Measurements from ENCODE around the gene CROCC2.

CROCC2 gene

DNA sequence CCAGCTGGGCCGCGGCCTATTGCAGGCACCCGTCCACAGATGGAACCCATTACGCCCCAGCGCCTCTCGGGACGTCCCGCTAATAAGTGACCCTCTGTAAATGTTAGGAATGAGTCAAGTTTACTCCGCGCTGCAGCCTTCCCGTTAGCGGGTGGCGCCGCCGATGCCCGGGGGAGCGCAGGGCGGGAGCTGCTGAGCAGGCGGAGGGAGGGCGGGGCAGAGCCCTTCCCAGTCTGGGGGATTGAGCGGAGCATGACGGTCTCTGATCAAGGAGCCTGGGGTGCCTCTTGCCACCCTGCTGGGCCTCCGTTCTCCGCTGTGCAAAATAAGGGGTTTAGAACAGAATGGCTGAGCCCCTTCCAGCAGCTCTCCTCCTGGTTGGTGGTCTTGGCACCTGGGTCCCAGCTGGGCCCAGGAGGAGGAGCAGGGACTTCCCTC is 10.5 kb downstream of the CROCC2 start:
- H3K4me3 ChIP-seq (ENCODE audit: low read depth, low read length): no peak overlapping the region
- no peak for DNase-seq (ENCODE audit: low read depth)
- TF ChIP-seq, protein P1, sequence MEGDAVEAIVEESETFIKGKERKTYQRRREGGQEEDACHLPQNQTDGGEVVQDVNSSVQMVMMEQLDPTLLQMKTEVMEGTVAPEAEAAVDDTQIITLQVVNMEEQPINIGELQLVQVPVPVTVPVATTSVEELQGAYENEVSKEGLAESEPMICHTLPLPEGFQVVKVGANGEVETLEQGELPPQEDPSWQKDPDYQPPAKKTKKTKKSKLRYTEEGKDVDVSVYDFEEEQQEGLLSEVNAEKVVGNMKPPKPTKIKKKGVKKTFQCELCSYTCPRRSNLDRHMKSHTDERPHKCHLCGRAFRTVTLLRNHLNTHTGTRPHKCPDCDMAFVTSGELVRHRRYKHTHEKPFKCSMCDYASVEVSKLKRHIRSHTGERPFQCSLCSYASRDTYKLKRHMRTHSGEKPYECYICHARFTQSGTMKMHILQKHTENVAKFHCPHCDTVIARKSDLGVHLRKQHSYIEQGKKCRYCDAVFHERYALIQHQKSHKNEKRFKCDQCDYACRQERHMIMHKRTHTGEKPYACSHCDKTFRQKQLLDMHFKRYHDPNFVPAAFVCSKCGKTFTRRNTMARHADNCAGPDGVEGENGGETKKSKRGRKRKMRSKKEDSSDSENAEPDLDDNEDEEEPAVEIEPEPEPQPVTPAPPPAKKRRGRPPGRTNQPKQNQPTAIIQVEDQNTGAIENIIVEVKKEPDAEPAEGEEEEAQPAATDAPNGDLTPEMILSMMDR (IDR thresholded peaks at IDR 0.05; ENCODE audit: insufficient read depth, low read depth, low read length, missing control alignments): no peak

DNA sequence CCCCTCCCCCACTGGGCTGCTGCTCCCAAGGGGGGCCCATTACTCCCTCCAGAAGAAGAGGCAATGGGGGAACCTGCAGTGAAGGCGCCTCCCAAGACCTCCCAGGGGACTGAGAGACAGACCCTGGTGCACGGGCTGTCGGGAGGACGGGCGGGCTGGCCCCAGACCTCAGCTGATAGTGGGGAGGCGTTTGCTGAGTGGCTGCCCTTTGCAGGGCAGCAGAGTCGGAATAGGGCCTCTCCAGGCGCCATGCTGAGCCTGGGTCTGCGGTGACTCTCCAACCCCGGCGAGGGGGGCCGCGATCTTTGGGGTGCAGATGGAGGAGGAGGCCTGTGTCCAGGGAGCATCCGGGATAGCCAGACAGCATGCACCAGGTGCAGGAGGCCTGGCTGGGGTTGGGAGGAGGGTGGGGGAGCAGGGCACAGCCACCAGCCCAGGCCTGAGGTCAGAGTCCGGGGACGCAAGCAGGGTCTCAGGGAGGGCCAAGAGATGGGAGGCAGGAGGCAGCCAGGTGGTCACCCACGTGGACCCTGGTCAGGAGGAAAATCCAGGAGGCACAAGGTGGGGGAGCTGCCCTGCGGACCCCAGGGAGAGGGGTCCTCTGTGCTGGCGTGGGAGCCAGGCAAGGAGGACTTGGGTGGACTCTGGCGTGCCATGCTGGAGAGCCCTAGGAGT is 11.0 kb downstream of the CROCC2 start:
- TF ChIP-seq, protein P1 (IDR thresholded peaks at IDR 0.05; ENCODE audit: insufficient read depth, low read depth, low read length, missing control alignments): no peak
- no peak for DNase-seq (ENCODE audit: low read depth)
- no peak overlapping the region for H3K4me3 ChIP-seq (ENCODE audit: low read depth, low read length)

DNA sequence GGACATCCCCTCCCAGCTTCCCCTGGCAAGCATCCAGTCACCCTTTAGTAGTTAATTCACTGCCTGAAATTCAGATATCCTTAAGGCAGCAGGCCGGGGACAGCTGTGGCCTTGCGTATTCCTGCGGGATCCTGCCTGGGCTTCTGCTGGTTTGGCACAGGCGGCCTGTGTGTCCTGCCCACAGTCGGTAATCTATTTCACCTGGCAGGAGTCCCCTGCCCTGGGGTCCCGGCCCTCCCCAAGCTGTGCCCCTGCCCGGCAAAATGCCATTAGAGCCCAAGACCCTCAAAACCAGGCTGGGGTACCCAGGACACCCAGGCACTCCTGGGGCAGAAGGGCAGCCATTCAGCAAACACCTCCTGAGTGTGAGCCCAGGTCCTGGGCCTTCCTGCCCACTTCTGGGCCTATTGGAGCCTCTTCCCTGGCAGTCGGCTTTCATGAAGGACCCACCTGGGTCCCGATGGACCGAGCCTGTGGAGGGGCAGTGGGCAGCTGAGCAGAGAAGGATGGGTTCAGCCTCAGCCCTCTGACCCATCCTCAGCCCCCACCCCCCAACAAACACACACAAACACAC is 11.6 kb downstream of the CROCC2 start:
- TF ChIP-seq, protein P1 (IDR thresholded peaks at IDR 0.05; ENCODE audit: insufficient read depth, low read depth, low read length, missing control alignments): no peak
- no peak overlapping the region for H3K4me3 ChIP-seq (ENCODE audit: low read depth, low read length)
- DNase-seq (ENCODE audit: low read depth): no peak

DNA sequence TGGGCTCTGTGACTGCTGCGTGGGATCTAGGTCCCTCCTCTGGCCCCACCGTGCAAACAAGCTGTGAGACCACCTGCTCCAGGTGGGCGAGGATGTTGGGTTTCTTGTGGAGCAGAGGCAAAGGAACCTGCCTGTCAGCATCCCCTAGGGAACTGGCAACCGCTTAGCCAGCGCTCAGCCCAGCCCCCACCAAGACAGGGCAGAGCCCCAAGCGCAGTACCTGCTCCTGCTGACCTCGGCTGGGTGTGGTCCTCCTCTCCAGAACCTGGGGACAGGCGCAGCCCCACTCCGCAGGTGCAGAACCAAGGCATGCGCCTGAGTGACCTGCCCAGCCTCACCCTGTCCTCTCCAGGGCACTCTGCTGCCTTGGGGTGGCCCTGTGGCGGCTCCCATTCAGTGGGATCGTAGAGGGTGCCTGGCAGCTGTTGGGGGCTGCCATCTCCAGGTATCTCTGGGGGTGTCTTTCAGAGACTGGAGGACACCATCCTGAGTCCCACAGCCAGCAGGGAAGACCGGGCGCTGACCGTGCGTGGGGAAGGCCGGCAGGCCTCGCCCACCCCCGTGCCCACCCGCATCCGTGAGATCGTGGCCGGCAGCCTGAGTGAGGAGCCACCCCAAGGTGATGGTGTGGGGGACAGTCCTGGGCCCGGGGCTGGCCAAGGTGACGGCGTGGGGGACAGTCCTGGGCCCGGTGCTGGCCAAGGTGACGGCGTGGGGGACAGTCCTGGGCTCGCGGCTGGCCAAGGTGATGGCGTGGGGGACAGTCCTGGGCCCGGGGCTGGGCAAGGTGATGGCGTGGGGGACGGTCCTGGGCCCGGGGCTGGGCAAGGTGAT is 12.3 kb downstream of the CROCC2 start:
- TF ChIP-seq, protein P1 (IDR thresholded peaks at IDR 0.05; ENCODE audit: insufficient read depth, low read depth, low read length, missing control alignments): no peak
- H3K4me3 ChIP-seq (ENCODE audit: low read depth, low read length): no peak overlapping the region
- no peak for DNase-seq (ENCODE audit: low read depth)

DNA sequence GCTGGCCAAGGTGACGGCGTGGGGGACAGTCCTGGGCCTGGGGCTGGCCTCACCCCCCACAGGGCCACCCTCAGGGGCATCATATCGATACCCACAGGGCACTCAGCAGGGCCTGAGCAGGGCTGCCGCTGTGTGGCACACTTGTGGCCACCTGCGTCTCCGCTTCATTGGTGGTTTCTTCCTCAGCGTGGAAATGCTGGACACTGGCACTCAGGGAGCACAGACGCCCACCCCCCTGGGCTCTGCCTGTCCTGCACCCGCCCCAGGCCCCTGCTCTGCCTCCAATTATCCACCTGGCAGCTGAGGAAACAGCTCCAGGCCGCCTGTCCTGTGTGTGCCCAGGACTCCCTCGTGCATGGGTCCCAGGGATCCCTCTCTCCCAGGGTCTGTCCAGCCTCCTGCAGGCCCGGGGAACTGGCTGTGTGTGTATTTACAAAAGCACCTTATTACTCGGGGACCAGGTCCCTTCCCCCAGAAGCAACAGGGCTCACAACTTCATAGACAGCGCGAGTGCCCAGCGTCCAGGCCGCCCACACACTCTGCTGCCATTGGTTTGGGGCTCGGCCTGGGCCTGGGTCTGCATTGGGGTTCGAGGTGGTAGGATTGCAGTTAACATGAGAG is 13.1 kb downstream of the CROCC2 start:
- DNase-seq (ENCODE audit: low read depth): no peak
- TF ChIP-seq, protein P1 (IDR thresholded peaks at IDR 0.05; ENCODE audit: insufficient read depth, low read depth, low read length, missing control alignments): no peak

DNA sequence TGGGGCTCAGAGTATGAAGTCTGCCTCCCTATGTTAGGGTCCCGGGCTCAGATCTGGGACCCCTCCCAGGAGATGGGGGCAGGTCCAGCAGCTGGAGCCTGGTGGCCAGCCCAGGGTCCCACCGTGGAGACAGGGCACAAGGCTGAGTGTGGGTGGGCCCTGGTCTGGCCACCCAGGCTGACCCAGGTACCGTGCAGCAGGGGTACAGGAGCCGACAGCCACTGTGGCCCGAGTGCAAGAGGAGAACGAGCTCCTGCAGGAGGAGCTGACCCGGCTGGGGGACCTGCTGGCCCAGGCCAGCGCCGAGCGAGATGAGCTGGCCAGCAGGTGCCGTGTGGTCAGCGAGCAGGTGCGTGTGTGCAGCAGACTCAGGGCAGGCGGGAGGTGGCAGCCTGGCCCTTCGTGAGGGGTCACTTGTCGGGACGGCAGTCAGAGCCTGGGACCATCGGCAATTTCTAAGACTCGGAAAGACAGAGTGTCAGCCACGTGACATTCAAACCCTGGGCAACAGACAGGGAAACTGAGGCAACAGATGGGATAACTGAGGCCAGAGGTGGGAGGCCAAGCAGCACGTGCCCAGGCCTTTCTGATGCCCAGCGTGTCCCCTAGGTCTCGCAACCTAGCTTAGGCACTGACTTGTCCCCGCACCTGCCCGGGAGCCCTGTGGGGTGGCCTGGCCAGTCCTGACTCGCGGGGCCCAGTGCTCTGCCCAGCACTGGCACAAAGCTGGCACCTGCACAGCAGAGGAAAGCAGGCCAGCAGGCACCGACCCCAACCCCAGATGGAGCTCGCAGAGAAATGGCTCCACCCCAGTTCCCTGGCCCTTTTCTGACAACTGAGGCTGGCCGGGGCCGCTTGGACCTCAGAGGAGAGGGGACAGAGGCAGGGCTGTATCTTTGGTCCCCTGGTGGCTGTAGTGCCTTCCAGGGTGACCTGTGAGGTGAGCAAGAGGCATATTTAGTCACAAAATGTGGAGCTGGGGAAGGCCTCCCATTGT is 13.9 kb downstream of the CROCC2 start:
- TF ChIP-seq, protein P1 (IDR thresholded peaks at IDR 0.05; ENCODE audit: insufficient read depth, low read depth, low read length, missing control alignments): no peak
- no peak overlapping the region for H3K4me3 ChIP-seq (ENCODE audit: low read depth, low read length)
- DNase-seq (ENCODE audit: low read depth): no peak

More for the DNA sequence above, 13.1 kb downstream of the CROCC2 start:
- H3K4me3 ChIP-seq (ENCODE audit: low read depth, low read length): no peak overlapping the region

Data from GM12865 (cell line).